DND-41 (cell line): Measurements from ENCODE around the gene GBA2.

Experiments used
- ATAC-seq: fragments of 200-7000 bp; cut with Tn5 transposase; 3 replicates; pipeline ENCODE4 v1.9.1; 2021; ENCODE audit warnings: low read depth; ENCODE audit not compliant: insufficient read depth
- DNase-seq: peaks from one replicate; pipeline ENCODE4 v3.0.0-alpha.2; 2020
- H2AFZ ChIP-seq: 2 replicates; pipeline ENCODE4 v1.6.0; 2012; ENCODE audit warnings: low read depth, low read length
- H3K27ac ChIP-seq: 2 replicates; pipeline ENCODE4 v1.5.1; 2012; ENCODE audit warnings: low read length, inconsistent platforms
- H3K27me3 ChIP-seq: fragments of 200-600 bp; sonication (generic); 2 replicates; pipeline ENCODE4 v1.6.0; 2012; ENCODE audit warnings: low read length, mild to moderate bottlenecking, inconsistent platforms; ENCODE audit not compliant: insufficient read depth, poor library complexity
- H3K36me3 ChIP-seq: 2 replicates; pipeline ENCODE4 v1.5.1; 2012; ENCODE audit warnings: low read length, inconsistent platforms; ENCODE audit not compliant: insufficient read depth
- H3K4me1 ChIP-seq: 2 replicates; pipeline ENCODE4 v1.5.1; 2012; ENCODE audit warnings: mild to moderate bottlenecking, low read length; ENCODE audit not compliant: insufficient read depth
- H3K4me2 ChIP-seq: 2 replicates; pipeline ENCODE4 v1.6.0; 2012; ENCODE audit warnings: mild to moderate bottlenecking, moderate library complexity, low read length, inconsistent platforms; ENCODE audit not compliant: insufficient read depth
- H3K4me3 ChIP-seq, 2 experiments: fragments of 200-600 bp in 1 of 2; shearing (Covaris generic) in 1 of 2; 2 replicates each; pipeline ENCODE4 v1.5.1; 2012 to 2016; ENCODE audit warnings: inconsistent platforms in 2 of 2, low read length in 2 of 2, mild to moderate bottlenecking in 2 of 2, low read depth in 1 of 2, moderate library complexity in 1 of 2
- H3K79me2 ChIP-seq: 2 replicates; pipeline ENCODE4 v1.6.0; 2012; ENCODE audit warnings: low read length, inconsistent platforms; ENCODE audit not compliant: insufficient read depth
- H3K9ac ChIP-seq: 2 replicates; pipeline ENCODE4 v1.6.0; 2012; ENCODE audit warnings: low read depth, mild to moderate bottlenecking, inconsistent platforms, low read length, moderate library complexity
- H3K9me3 ChIP-seq: 2 replicates; pipeline ENCODE4 v1.5.1; 2012; ENCODE audit warnings: low read length, moderate library complexity, mild to moderate bottlenecking, inconsistent platforms; ENCODE audit not compliant: insufficient read depth, severe bottlenecking
- H4K20me1 ChIP-seq: 2 replicates; pipeline ENCODE4 v1.6.0; 2012; ENCODE audit warnings: low read length; ENCODE audit not compliant: insufficient read depth
- EZH2 ChIP-seq: IDR thresholded peaks from 3 replicates; pipeline ENCODE4 v1.6.1; 2012; ENCODE audit warnings: borderline replicate concordance, low read depth, mild to moderate bottlenecking, moderate library complexity, low read length, inconsistent platforms; ENCODE audit not compliant: severe bottlenecking
- TF ChIP-seq, protein P1 (sequence below): IDR thresholded peaks from 2 replicates; pipeline ENCODE4 v1.5.1; 2012; ENCODE audit warnings: borderline replicate concordance, low read length, moderate library complexity, mild to moderate bottlenecking; ENCODE audit not compliant: poor library complexity, severe bottlenecking; ENCODE audit errors: extremely low read depth

Gene GBA2

DNA sequence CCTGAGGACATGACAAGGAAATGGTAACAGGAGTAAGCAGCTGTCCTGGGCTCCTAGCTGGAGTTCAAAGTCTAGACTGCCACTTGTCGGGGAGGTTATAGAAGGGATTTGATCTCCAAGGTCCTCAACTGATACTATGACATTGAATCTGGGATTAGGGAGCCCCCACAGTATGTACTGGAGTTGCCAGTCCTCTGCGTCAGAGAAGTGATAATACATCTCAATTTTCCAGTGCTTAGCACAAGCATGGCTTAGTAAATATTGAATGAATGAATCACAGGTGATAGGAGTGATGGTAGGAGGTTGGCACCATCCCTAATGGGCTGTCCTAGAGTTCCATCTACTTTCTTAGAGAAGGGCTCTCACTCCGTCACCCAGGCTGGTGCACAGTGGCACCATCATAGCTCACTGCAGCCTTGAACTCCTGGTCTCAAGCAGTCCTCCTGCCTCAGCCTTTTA lies 53.1 kb downstream of the GBA2 start:
- TF ChIP-seq, protein P1, sequence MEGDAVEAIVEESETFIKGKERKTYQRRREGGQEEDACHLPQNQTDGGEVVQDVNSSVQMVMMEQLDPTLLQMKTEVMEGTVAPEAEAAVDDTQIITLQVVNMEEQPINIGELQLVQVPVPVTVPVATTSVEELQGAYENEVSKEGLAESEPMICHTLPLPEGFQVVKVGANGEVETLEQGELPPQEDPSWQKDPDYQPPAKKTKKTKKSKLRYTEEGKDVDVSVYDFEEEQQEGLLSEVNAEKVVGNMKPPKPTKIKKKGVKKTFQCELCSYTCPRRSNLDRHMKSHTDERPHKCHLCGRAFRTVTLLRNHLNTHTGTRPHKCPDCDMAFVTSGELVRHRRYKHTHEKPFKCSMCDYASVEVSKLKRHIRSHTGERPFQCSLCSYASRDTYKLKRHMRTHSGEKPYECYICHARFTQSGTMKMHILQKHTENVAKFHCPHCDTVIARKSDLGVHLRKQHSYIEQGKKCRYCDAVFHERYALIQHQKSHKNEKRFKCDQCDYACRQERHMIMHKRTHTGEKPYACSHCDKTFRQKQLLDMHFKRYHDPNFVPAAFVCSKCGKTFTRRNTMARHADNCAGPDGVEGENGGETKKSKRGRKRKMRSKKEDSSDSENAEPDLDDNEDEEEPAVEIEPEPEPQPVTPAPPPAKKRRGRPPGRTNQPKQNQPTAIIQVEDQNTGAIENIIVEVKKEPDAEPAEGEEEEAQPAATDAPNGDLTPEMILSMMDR: no peak
- TF ChIP-seq EZH2: no peak
- Histone ChIP-seq H3K36me3 (peaks cover 53% of the 10 kb centered on the region), H4K20me1 (no peaks in the 10 kb centered on the region)

DNA sequence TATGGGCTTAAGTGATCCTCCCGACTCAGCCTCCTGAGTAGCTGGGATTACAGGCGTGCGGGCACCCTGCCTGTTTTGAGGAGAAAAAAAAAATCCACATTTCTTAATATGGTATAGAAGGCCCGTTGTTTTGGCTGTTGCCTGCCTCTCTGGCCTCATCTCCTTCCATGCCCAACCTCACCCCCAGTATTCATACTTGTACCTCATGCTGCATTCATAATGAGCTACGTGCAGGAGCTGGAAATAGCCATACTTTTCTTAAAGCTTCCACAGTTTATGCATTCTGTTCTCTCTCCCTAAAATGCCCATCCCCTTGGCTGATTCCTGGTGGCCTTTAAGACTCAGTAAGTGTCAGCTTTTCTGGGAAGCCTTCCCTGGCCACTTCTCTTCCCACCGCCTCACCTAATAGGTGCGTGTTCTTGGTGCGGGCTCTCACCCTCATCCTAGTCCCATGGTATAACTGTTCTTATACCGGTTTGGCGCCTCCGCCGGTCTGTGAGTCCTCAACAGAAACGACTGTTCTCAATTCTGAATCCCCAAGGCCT lies 57.2 kb downstream of the GBA2 start:
- H3K36me3 ChIP-seq: peaks cover 24% of the 10 kb centered on the region
- H3K27ac ChIP-seq: peak overlapping the region; percentile 82
- no peak for TF ChIP-seq EZH2
- TF ChIP-seq, protein P1: no peak
- H3K9ac ChIP-seq: no peak overlapping the region; the same call in 1 of the 2 replicates
- no peak overlapping the region; the same call in 1 of the 2 replicates for H2AFZ ChIP-seq
- no peaks in the 10 kb centered on the region for H3K27me3 ChIP-seq
- peaks cover 5% of the 10 kb centered on the region for H3K79me2 ChIP-seq
- H4K20me1 ChIP-seq: no peaks in the 10 kb centered on the region
- H3K4me3 ChIP-seq: no peak overlapping the region
- H3K4me1 ChIP-seq: peaks cover 30% of the 10 kb centered on the region
- DNase-seq (no peak), ATAC-seq (no peak)
- peak overlapping the region; percentile 82; the same call in 1 of the 2 replicates for H3K4me2 ChIP-seq
- H3K9me3 ChIP-seq: no peaks in the 10 kb centered on the region

More for the DNA sequence above, 53.1 kb downstream of the GBA2 start:
- no peak overlapping the region for H2AFZ ChIP-seq
- H3K9ac ChIP-seq: no peak overlapping the region
- peaks cover 8% of the 10 kb centered on the region for H3K4me1 ChIP-seq
- no peak overlapping the region for H3K4me3 ChIP-seq
- no peak overlapping the region for H3K4me2 ChIP-seq
- H3K9me3 ChIP-seq: no peaks in the 10 kb centered on the region
- ATAC-seq: no peak
- DNase-seq: no peak
- no peak overlapping the region for H3K27ac ChIP-seq
- no peaks in the 10 kb centered on the region for H3K79me2 ChIP-seq
- no peaks in the 10 kb centered on the region for H3K27me3 ChIP-seq

DNA sequence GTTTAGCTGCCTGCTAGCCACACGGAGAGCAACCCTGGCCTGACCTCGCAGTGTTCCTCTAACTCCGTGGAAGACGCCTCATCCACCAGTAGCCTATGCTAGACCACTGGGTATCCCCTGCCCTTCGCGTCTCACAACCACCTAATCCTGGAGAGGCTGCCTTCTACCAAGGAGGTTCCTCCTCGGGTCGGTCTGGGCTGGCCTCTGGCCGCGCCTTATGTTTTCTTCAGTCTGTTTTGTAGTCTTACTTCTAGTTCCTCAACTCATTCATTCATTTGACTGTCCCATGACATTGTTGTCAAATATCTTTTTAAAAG lies 57.7 kb downstream of the GBA2 start:
- ATAC-seq (no peak), DNase-seq (no peak)
- no peak for TF ChIP-seq EZH2
- TF ChIP-seq, protein P1: no peak
- H3K9ac ChIP-seq: peak overlapping the region; percentile 87
- H3K4me2 ChIP-seq: peak overlapping the region; percentile 82
- no peaks in the 10 kb centered on the region for H3K9me3 ChIP-seq
- H3K27me3 ChIP-seq: no peaks in the 10 kb centered on the region
- H2AFZ ChIP-seq: peak overlapping the region; percentile 83
- peaks cover 20% of the 10 kb centered on the region for H3K36me3 ChIP-seq
- no peaks in the 10 kb centered on the region for H4K20me1 ChIP-seq
- H3K4me3 ChIP-seq: peak overlapping the region; percentile 65 to 68; a peak in 3 of 4 replicates
- H3K27ac ChIP-seq: peak overlapping the region; percentile 82
- H3K79me2 ChIP-seq: peaks cover 5% of the 10 kb centered on the region
- peaks cover 30% of the 10 kb centered on the region for H3K4me1 ChIP-seq
